Stimulated activated CD8-positive, alpha-beta memory T cell treated with anti-CD3 and anti-CD28 coated beads, Interleukin-12 subunit alpha, Interleukin-12 subunit beta, amount 100 ng/mL, for 24 hours (primary cell): ENCODE measurements around the gene LHX3.
"Not testable (repeated sequence)": the region's sequence is repeated elsewhere in the genome, so short reads cannot be mapped to it uniquely, and the experiment has no call there.

Experiments
- DNase-seq: peaks from one replicate; pipeline ENCODE4 v3.0.0-alpha.2; 2020; ENCODE audit errors: extremely low read depth

The LHX3 gene

GRCh38 chr9:136153381-136154065 is 51.4 kb downstream of the LHX3 start:
- DNase-seq = no peak

GRCh38 chr9:136152931-136153330 is 52.0 kb downstream of the LHX3 start:
- no peak for DNase-seq

GRCh38 chr9:136152543-136152866 is 52.4 kb downstream of the LHX3 start:
- DNase-seq = no peak

- DNase-seq = no peak
These were observed 52.9 kb downstream of the LHX3 start for GRCh38 chr9:136151848-136152542.

- no peak for DNase-seq
These were observed 53.6 kb downstream of the LHX3 start for GRCh38 chr9:136151214-136151804.

- DNase-seq = not testable (repeated sequence)
These were observed 54.2 kb downstream of the LHX3 start for GRCh38 chr9:136150664-136151213.

- no peak for DNase-seq
These were observed 55.1 kb downstream of the LHX3 start for GRCh38 chr9:136149853-136150252.

GRCh38 chr9:136149337-136149736 is 55.6 kb downstream of the LHX3 start:
- no peak for DNase-seq

- DNase-seq = no peak
These were observed 56.2 kb downstream of the LHX3 start for GRCh38 chr9:136148766-136149165.

- DNase-seq = no peak
These were observed 56.8 kb downstream of the LHX3 start for GRCh38 chr9:136147890-136148714.

- DNase-seq = no peak
These were observed 57.7 kb downstream of the LHX3 start for GRCh38 chr9:136147038-136147889.
